ENCODE results near the gene PLD3.
"Not testable (repeated sequence)": the region's sequence is repeated elsewhere in the genome, so short reads cannot be mapped to it uniquely, and the experiment has no call there.

The PLD3 gene

GRCh38 chr19:40348125-40348913 lies at the start of gene PLD3, which contains the start of gene C19orf47:
PLD3 (plus strand) TSS chr19:40348695; CDS start chr19:40366484, 17,789 bp downstream.
C19orf47 (minus strand) TSS chr19:40348397; CDS start chr19:40341857, 6,540 bp downstream.
- peak; percentile 96 to 99 for DNase-seq

GRCh38 chr19:40300668-40301067 lies 47.8 kb upstream of the PLD3 start:
- DNase-seq, result no peak

- no peak for DNase-seq
These were observed 46.1 kb upstream of the PLD3 start for GRCh38 chr19:40302224-40303011.

- no peak for DNase-seq
These were observed 44.7 kb upstream of the PLD3 start for GRCh38 chr19:40303765-40304164.

GRCh38 chr19:40304306-40304705 lies 44.2 kb upstream of the PLD3 start:
- DNase-seq, result no peak

GRCh38 chr19:40305403-40305802 lies 43.1 kb upstream of the PLD3 start:
- peak in 1 of 2 experiments; percentile 73 for DNase-seq

- no peak for DNase-seq
These were observed 38.8 kb upstream of the PLD3 start for GRCh38 chr19:40309666-40310065.

GRCh38 chr19:40312533-40312932 lies 36.0 kb upstream of the PLD3 start:
- DNase-seq, result no peak

- no peak for DNase-seq
These were observed 35.1 kb upstream of the PLD3 start for GRCh38 chr19:40313229-40313983.

GRCh38 chr19:40314656-40315055 lies 33.8 kb upstream of the PLD3 start:
- no peak for DNase-seq

- no peak for DNase-seq
These were observed 32.6 kb upstream of the PLD3 start for GRCh38 chr19:40315812-40316470.

GRCh38 chr19:40317338-40317737 lies 31.2 kb upstream of the PLD3 start:
- DNase-seq, result no peak

GRCh38 chr19:40320558-40320935 lies 27.9 kb upstream of the PLD3 start:
- no peak for DNase-seq

GRCh38 chr19:40321076-40321475 lies 27.4 kb upstream of the PLD3 start:
- no peak for DNase-seq

GRCh38 chr19:40321566-40322270 lies 26.8 kb upstream of the PLD3 start:
- DNase-seq, result no peak

GRCh38 chr19:40322271-40322610 lies 26.3 kb upstream of the PLD3 start:
- no peak for DNase-seq

- no peak for DNase-seq
These were observed 25.4 kb upstream of the PLD3 start for GRCh38 chr19:40322951-40323615.

- no peak for DNase-seq
These were observed 24.8 kb upstream of the PLD3 start for GRCh38 chr19:40323705-40324104.

GRCh38 chr19:40326201-40326600 lies 22.3 kb upstream of the PLD3 start:
- DNase-seq, result no peak

- DNase-seq, result no peak
These were observed 17.4 kb upstream of the PLD3 start for GRCh38 chr19:40331052-40331451.

- DNase-seq, result no peak
These were observed 15.8 kb upstream of the PLD3 start for GRCh38 chr19:40332669-40333068.

GRCh38 chr19:40333083-40333482 lies 15.4 kb upstream of the PLD3 start:
- not testable (repeated sequence) for DNase-seq
